Upper lobe of left lung (tissue), 4 donors: ENCODE data around the gene SHC2.

Experiments used
- EP300 ChIP-seq, 4 donors: sonication (generic); formaldehyde crosslinking; IDR thresholded peaks; one replicate each; pipeline ENCODE4 v1.5.1; 2017; ENCODE audit warnings: antibody characterized with exemption in 4 of 4, control low read depth in 2 of 4
- POLR2AphosphoS5 ChIP-seq, 2 donors: sonication (generic); formaldehyde crosslinking; IDR thresholded peaks; one replicate each; pipeline ENCODE4 v1.5.1; 2017; ENCODE audit warnings: antibody characterized with exemption in 2 of 2
- TF ChIP-seq, protein P1 (sequence below), 6 experiments: fragments of 450-650 bp in 4 of 6; fragments of 200-600 bp in 2 of 6; sonication (generic) in 2 of 6; IDR thresholded peaks; one replicate each; pipeline ENCODE4 v1.5.1; 2016 to 2019; ENCODE audit warnings: antibody characterized with exemption in 6 of 6

DNA sequence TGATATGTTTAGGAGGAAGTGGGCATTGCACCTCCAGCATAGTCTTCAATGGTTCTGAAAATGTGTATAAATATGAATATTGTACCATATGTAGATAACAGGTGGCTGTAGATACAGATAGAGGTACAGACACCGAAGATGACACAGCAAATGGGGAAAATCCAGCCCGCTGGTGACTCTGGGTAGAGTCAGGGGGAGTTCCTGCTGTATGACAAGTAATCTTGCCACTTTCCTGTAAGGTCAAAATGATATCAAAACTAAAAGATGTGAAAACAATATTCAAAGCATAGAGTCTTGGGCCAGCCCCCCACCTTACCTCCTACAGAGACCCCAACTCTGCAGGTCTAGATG, 69.7 kb downstream of the SHC2 start:
- TF ChIP-seq, protein P1, sequence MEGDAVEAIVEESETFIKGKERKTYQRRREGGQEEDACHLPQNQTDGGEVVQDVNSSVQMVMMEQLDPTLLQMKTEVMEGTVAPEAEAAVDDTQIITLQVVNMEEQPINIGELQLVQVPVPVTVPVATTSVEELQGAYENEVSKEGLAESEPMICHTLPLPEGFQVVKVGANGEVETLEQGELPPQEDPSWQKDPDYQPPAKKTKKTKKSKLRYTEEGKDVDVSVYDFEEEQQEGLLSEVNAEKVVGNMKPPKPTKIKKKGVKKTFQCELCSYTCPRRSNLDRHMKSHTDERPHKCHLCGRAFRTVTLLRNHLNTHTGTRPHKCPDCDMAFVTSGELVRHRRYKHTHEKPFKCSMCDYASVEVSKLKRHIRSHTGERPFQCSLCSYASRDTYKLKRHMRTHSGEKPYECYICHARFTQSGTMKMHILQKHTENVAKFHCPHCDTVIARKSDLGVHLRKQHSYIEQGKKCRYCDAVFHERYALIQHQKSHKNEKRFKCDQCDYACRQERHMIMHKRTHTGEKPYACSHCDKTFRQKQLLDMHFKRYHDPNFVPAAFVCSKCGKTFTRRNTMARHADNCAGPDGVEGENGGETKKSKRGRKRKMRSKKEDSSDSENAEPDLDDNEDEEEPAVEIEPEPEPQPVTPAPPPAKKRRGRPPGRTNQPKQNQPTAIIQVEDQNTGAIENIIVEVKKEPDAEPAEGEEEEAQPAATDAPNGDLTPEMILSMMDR (IDR thresholded peaks at IDR 0.05): no peak
- TF ChIP-seq POLR2AphosphoS5 (IDR thresholded peaks at IDR 0.05): no peak
- TF ChIP-seq EP300 (IDR thresholded peaks at IDR 0.05): no peak
